Ramos (cell line): ENCODE results near the gene DNAJB2.

Source experiments
- in situ Hi-C: fragments of 300-500 bp; cut with MboI; formaldehyde crosslinking; loops from one replicate; pipeline ENCODE4 v1.14.3; 2022; ENCODE audit warnings: low sequenced_read_pairs; ENCODE audit not compliant: unreplicated experiment

Gene DNAJB2

DNA sequence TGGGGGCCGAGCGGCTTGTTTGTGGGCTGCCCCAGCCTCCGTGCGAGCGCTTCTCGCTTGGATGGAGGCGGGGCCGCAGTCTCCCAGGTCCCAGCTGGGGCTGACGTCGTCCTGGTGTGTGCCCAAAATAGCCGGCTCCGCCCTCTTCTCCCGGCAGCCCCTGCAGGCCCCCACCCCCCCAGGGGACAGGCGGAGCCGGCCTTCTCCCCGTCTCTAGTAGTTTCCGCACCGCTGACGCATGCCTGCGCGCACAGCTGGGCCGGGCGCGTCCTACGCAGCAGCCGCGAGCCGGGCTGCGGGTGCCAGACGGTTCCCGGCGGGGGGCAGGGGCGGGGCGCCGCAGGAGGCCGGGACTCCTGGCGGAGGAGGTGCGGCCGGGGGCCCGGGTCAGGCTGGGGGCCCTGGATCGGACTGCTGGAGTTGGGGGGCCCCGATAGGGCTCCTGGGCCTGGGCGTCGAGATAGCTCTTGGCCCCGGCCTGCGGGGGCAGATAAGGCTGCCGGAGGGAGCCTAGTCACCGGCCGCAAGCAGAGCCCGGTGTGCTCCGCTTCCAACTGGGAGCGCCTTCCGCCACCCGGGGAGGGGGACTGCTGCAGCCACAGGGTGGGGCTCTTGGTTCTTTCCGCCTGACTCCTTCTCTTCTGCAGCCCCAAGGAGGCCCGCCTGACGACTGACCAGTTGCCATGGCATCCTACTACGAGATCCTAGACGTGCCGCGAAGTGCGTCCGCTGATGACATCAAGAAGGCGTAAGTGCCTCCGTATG is at the start of gene DNAJB2:
Gene DNAJB2 (plus strand): TSS at position 216 of the 765 bp plus-strand sequence. CDS start 468 bp downstream, at position 684.
- in situ Hi-C loops: no loop called here

- in situ Hi-C loops: no loop called here
These were observed 49.1 kb upstream of the DNAJB2 start for GRCh38 chr2:219230059-219230540.

DNA sequence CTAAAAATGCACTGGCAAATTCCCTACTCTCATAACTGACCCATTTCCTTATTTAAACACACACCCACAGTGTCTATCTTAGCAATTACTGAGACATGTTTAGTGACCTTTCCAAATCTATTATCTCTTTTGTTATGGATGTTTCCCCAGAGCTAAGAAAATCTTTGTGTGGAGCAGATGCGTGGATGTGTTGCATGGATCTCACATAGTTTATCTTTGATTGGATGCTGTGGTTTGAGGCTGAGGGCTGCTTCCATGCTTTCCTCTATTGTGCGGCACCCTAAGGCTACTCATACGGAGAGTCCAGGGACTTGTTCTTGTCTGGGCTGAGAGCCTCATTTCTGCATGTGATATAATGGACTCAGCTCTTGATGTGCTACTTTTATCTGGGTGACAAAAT is 44.8 kb upstream of the DNAJB2 start:
- in situ Hi-C loops: no loop called here

DNA sequence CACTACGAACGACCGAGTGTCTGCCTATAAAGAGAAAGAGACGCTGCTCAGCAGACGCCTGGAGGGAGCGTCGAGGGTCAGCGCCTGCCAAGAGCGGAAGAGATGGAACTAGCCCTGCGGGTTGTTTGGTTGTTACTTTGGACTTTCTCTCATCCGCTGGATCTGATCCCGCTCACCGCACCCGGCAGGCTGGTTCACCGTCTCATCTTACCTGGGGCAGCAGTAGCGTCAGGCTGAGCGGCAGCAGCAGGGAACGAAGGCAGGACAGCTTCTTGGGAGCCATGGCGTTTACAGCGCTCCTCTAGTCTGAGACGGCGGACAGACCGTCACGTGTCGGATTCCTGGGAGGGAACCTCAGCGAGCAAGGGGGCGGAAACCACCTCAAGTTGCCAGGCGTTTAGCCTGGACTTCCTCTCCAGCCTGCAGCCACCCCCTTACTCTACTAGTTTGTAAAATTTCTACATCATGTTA is 35.8 kb upstream of the DNAJB2 start:
- in situ Hi-C loops: no loop called here

DNA sequence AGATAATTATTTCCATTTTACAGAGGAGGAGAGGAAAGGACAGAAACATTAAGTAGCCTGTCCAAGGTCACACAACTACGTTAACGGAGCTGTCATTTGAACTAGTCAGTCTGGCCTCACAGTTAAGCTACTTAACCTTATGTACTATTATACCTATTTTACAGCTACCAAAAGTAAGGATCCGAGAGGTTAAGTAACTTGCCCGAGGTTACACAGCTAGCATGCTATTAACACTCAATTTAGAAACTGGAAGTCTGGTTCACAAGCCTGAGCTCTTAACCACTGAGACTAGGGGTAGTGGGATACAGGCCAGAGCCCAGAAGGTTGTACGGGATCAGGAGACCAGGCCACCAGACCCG is 34.4 kb upstream of the DNAJB2 start:
- in situ Hi-C loops: loop anchor here (5.0 kb wide), 1 partner anchor 48 kb away; no protein-coding TSS in a partner anchor

- in situ Hi-C loops: loop anchor here (5.0 kb wide), 1 partner anchor 47 kb away; no protein-coding TSS in a partner anchor
These were observed 33.8 kb upstream of the DNAJB2 start, which contains the start of the genes GLB1L and STK16 for GRCh38 chr2:219245148-219245898. TSS of gene GLB1L (minus strand) at chr2:219245444. CDS start at chr2:219243573, 1,871 bp downstream. TSS of gene STK16 (plus strand) at chr2:219245479. CDS start at chr2:219246000, 521 bp downstream.

GRCh38 chr2:219245899-219246230 is 33.3 kb upstream of the DNAJB2 start:
- in situ Hi-C loops: loop anchor here (5.0 kb wide), 1 partner anchor 46 kb away; no protein-coding TSS in a partner anchor

GRCh38 chr2:219246559-219246958 is 32.6 kb upstream of the DNAJB2 start:
- in situ Hi-C loops: loop anchor here (5.0 kb wide), 1 partner anchor 46 kb away; no protein-coding TSS in a partner anchor

DNA sequence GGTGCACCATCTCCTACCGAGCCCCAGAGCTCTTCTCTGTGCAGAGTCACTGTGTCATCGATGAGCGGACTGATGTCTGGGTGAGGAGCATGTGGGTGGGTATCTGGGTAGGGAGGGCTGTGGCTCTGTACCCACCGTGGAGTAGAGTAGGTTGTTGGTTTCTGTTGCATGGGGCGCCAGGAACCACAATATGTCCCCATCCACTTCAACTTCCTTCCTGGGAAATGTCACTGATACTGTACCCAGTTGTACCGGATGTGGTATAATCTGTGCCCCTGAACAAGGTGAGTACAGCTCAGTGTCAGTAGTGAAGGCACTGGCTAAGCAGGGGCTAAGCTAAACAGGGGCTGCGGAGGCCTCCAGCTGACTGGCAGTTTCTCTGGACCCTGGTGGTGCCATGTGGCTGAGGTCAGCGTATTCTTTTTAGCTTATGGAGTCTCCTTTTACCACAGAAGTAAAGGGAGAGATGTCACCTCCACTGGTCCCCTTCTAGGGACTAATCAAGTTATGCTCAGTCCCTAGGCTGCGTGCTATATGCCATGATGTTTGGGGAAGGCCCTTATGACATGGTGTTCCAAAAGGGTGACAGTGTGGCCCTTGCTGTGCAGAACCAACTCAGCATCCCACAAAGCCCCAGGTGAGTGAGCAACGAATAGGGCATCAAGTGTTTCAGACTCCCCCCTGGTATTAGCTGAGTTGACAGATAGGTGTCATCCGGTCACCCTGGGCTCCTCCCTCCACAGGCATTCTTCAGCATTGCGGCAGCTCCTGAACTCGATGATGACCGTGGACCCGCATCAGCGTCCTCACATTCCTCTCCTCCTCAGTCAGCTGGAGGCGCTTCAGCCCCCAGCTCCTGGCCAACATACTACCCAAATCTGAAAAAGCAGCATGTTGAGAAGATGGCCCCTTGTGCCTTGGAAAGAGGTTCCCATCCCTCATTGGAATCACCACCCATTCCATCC is 31.2 kb upstream of the DNAJB2 start:
- in situ Hi-C loops: loop anchor here (5.0 kb wide), 1 partner anchor 44 kb away; no protein-coding TSS in a partner anchor

- in situ Hi-C loops: loop anchor here (5.0 kb wide), 1 partner anchor 43 kb away; no protein-coding TSS in a partner anchor
These were observed 30.3 kb upstream of the DNAJB2 start for GRCh38 chr2:219248845-219249202.

DNA sequence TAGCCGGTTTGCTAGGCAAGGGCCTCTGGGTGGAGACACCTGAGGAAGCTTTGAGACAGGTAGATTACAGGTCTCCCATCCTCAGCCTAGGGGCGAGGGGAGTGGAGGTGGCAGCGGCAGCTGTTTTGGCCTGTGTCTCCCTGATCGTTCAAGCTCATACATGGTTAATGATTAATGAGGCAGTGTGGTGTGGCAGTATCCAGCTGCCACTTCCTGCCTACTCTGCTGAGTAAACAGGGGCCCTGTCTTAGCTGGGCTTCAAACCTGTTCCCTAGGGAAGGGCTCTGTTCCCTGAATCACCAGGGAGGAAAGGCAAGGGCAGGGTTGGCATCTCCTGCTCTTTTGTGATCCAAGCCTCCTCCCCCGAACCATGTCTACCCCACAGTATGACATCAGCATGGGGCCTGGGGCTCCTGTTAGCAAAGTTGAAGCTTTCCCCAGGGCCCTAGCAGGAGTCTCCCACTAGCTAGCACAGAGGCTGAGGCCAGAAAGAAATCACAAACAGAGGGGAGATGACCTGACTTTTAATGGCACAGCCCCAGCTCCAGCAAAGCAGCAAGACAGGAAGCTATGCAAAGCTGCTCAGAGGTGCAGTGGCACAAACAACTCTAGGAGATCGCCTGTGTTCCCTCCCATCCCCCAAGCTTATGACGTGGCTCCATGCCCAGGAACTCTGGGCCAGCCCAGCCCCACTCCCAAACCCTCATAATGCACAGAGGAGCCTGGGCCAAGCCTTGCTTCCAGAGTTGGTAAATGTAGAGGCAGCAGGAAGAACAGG is 29.8 kb upstream of the DNAJB2 start:
- in situ Hi-C loops: loop anchor here (5.0 kb wide), 1 partner anchor 43 kb away; no protein-coding TSS in a partner anchor

- in situ Hi-C loops: no loop called here
These were observed 29.0 kb upstream of the DNAJB2 start for GRCh38 chr2:219250049-219250781.

DNA sequence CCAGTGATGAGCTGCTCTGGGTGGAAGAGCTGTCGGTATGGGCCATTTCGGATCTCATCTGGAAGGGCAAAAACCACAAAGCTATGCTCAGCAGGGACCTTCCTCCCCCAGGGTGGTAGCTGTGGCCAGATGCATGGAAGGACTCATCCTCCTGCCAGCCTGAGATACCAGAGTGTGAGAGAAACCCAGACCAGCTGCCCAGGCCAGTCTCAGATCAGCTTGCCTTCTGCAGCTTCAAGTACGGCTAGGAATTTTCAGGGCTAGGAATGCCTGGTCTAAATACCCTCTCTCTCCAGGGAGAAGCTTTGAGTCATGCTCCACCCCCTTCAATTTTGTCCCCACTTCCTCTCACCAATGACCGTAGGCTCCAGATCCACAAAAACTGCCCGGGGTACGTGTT is 27.5 kb upstream of the DNAJB2 start:
- in situ Hi-C loops: no loop called here

DNA sequence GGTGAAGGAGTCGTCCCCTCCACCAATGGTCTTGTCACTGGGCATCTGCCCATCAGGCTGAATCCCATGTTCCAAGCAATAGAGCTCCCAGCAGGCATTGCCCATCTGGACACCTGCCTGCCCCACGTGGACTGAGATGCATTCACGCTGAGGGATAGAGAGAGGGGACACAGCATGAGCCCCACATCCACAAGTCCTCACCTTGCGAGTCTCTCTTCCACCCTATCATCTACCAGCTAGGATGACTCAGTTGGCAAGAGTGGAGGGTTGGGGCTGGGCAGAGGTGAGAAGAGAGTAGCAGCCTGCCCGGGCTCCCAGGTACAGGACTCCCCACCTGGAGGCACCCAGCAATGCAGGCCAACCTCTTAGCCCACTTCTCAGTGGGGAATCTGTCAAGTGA is 27.1 kb upstream of the DNAJB2 start:
- in situ Hi-C loops: no loop called here

GRCh38 chr2:219252570-219252899 is 26.6 kb upstream of the DNAJB2 start:
- in situ Hi-C loops: no loop called here

DNA sequence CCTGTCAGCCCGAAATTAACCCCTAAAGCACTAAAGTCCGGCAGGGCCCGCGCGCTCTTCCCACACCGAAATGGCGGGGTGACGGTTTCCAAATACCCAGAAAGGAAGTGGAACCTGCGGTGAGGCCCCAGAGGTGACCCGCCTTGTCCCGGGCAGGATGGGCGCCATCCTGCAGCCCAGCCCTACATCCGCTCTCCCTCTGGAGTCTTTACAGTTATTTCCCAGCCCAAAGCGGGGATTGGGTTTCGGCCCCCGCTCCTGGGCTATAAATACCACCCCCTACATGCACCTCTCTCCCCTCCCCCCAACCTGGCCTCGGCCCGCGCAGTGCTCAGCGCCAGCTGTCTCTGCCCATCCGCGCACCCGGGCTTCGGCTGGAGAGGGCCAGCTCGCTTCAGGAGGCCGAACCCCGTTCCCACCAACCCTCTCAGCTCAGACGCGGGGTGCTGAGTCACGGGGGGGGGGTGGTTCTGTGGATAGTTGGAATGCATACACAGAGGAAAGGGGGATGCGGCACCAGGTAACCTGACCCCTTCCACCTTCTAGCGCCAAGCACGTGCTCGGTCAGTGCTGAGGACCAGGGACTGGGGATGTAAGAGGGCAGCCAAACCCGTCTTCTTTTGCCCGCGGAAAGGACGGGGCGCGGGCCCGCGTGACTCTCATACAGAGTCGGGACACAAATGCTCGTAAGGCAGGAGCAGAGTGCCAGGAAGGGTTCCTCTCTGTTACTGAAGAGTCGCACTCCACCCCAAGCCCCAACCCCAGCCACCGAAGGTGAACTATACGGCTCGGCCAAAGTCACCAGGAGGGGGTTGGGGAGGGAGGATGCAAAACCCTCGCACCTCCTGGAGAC is 26.0 kb upstream of the DNAJB2 start, which contains the start of gene TUBA4B:
Gene TUBA4B (plus strand): TSS at position 344 of the 853 bp plus-strand sequence. CDS start 165 bp downstream, at position 509.
- in situ Hi-C loops: no loop called here
